Measurements from ENCODE around the gene BRME1.

BRME1 gene

DNA sequence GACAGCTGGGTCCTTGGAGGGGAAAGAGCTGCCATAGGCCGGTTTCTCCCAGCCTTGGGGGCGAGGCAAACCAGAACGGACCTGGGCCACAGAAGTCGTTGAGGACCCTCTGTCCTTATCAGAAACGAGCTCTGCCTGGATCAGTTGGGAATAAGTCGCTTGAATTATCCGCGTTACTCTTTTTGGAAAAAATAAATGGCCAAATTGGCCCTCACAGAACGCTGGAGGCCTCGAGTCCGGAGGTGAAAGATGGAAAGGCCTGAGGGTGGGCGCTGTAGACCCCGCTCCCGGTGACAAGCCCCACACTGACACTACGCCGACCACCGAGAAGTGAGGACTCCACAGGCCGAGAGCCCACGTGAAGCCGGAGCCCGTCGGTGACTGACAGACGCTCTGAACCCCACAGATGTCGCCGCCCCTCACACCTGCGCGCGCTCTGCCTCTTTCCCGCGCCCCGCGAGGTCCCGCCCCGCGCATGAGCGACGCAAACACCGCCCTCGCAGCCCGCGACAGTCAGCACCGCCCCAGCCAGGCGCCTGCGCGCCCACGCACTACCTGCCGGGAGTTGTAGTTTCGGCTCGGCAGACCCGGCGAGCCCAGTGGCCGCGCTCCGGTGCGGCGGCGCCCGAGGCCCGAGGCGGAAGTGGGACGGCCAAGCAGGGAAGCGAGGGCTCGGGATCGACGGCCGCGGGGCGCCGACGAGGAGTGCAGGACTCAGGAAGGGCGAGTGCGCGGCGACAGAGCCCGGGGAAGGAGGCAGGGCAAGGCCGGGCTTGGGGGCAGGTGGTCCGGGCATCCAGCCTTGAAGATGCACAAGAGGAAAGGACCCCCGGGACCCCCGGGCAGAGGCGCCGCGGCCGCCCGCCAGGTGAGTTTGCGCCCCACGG is at the start of gene BRME1, which contains the start of gene CC2D1A:
Gene BRME1, minus strand, starts transcription at position 484 of the 887 bp plus-strand sequence. CDS start 1,225 bp downstream, outside the sequence.
Gene CC2D1A, plus strand, starts transcription at position 568 of the 887 bp plus-strand sequence. Its CDS starts 241 bp downstream, at position 809.
- peak; percentile 68 for DNase-seq

GRCh38 chr19:13954185-13954584 is 48.3 kb upstream of the BRME1 start:
- DNase-seq: no peak

DNA sequence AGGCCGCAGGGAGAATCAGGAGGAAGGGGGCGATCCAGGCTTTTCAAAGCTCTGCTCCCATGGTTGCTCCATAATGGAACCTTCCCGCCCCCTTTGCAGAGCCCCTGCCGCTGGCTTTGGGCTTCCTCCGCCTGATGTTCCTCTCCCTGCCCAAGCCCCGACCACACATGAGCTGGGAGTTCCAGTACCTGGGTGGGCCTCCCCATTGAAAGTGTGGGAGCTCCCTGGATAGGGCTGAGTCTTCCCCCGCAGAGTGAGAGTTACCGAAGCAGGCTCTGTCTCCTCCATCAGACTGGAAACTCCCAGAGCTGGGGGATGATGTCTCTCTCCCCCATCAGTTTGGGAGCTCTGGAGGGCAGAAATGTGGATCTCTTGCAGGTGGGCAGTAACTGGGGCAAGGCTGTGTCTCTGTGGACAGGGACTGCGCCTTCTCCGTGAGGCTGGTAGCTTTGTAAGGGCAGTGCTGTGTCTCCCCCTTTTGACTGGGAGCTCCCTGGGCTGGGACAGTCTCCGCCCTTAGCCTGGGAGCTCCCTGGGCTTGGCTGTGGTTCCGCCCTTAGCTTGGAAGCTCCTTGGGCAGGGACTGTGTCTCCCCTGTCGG is 47.1 kb upstream of the BRME1 start:
- DNase-seq: no peak

GRCh38 chr19:13952154-13952930 is 46.4 kb upstream of the BRME1 start, which contains the start of gene DCAF15:
TSS of gene DCAF15 (plus strand) at chr19:13952509. CDS start at chr19:13952513, 4 bp downstream.
- peak; percentile 98 for DNase-seq

- no peak for DNase-seq
Measured at GRCh38 chr19:13951799-13952153, 45.9 kb upstream of the BRME1 start.

DNA sequence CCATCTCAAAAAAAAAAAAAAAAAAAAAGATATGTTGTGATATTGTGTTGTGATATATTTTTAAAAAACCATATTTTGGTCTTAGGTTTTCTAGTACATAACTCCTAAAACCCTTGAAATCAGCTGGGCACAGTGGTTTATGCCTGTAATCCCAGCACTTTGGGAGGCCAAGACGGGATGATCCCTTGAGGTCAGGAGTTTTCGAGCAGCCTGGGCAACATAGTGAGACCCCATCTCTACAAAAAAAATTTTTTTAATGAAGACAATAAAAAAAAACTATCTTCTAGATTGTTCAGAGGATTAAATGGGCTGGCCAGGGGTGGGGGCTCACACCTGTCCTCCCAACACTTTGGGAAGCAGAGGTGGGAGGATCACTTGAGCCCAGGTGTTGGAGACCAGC is 45.1 kb upstream of the BRME1 start:
- DNase-seq: no peak

DNA sequence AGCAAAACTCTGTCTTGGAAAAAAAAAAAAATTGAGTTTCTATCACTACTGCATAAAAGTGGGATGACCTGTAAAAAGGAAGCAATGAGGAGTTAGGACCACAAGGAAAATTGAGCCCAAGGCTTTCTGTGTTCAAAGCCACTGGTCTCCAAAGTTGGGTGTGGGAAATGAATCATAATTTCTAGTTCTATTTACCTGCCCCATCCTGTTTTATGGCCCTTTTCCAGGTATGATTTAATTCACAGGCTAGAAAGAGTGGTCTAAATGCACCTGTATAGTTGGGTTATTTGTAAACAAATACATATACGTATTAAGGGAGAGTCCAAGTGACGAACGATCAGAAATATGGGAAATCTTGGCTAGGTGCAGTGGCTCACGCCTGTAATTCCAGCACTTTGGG is 40.5 kb upstream of the BRME1 start:
- DNase-seq: no peak

DNA sequence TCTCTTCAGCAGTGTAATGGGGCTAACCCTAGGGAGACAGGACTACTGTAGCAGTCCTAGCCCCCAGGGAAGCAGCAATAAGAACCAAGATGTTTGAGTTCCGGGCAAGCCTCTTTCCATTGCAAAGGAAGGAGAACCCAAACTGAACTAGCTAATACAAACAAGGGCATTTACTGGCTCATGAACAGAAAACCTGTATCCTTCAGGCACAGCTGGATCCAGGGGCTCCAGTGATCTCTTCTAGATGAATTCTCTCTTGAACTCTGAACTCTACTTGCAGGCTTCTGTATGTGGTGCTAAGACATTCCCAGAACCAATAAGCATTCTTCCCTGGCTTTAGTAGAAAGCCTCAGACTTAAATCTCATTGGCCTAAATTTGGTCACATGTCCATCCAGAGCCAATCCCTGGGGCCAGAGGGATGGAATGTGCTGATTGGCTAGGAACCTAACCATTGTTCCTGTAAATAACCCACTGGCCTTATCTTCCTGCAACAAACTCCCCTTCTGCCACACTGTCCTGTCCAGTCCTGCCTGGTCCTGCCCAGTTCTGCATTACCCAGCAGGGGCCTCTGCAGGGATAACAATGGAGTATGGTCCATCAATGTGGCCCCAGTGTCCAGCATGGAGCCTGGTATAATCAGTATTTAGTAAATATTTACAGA is 36.2 kb upstream of the BRME1 start:
- no peak for DNase-seq

GRCh38 chr19:13938301-13939064 is 32.6 kb upstream of the BRME1 start, which contains the start of gene PODNL1:
TSS of gene PODNL1 (minus strand) at chr19:13938417. CDS start at chr19:13938181, 236 bp downstream.
- no peak for DNase-seq

DNA sequence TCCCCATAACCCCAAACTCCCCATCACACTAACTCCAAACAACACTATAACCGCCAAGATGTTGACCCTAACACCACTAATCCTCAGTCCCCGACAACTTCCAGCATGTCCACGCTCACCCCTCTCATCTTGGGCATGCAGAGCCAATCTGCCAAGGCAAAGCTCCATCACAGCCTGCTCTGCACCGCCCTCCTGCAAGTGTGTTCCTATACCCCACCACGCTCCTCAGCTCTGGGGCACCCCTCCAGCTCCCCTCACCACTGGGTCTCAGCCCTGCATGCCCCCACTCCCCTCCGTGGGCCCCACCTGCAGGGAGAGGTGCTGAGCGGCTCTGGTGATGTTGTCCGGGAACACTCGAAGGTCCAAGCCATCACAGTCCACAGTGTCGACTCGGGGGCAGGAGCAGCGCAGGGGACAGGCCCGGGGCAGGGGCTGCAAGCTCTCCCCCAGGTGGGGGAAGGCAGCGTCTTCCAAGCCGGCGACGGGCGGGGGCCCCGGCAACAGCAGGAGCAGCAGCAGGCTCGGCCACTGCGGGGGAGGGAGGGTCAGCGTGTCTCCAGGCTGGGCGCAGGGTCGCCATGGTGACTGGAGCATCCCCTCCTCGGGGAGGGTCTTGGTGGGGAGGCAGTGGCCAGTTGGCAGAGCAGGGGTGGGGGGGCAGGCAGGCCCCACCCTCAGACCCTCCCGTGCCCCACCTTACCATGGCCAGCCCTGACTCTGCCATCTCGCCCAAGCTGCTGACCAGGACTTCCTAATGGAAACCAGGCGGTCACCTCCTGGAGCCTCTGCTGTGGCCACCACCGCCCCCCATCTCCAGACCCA is 31.8 kb upstream of the BRME1 start:
- DNase-seq: no peak

DNA sequence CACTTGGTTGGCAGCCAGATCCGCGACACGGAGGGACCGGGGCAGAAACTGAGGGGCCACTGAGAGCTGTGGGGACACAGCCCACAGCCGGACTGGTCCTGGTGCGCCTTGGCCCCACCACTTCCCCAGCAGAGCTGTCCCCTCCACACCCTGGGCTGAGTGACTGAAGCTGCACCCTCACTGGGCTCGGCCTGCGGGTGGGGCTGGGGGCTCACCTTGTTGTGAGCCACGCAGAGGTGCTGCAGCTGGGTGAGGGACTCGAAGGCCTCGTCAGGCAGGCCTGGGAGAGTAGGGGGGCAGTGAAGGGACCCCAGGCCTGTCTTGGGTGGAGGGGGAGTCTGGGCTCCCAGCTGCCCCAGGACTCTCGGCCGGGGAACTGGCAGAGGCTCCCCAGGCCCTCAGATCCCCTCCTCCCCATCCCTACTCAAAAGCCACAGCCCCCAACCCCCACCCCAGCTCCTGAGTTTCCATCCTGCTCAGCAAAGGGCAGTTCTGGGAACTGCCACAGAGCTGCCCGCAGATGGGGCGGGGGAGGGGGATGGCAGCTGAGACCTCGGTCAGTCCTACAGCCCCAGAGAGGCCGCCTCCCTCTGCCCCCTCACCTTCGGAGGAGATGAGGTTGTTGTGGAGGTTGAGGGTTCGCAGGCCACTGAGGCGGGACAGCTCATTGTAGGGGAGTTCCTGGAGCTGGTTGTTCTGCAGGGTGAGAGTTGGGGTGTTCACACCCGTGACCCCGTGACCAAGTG is 30.0 kb upstream of the BRME1 start:
- DNase-seq: no peak

DNA sequence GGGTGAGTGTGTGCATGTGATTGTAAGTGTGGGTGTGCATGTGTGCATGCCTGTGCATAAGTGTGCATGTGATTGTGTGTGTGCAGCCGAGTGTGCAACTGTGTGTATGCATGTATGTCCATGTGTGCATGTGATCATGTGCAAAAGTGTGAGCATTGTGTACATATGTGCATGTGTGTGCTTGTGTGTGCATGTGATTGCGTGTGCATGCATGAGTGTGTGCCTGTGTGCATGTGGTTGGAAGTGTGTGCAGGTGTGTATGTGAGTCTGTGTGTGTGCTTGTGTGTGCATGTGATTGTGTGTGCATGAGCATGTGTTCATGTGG is 28.8 kb upstream of the BRME1 start:
- DNase-seq: no peak

DNA sequence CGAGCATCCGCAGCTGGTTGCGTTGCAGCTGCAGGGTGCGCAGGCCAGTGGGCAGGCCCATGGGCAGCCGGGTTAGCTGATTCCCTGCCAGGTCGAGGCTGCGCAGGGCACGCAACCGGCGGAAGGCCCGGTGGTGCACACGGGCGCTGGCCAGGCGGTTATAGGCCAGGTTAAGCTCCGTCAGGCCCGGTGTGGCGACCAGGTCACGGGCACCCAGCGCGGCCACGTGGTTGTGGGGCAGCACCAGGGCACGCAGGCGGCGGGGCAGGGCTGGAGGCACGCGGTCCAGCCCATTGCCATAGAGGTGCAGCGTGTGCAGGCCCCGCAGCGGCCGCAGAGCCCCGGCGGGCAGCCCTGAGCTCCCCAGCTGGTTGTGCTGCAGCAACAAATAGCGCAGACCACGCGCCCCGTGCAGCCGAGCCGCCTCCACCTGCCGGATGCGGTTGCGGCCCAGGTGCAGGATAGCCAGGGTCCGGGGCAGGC is 27.0 kb upstream of the BRME1 start:
- DNase-seq: no peak

GRCh38 chr19:13932149-13932637 is 26.3 kb upstream of the BRME1 start:
- no peak for DNase-seq

DNA sequence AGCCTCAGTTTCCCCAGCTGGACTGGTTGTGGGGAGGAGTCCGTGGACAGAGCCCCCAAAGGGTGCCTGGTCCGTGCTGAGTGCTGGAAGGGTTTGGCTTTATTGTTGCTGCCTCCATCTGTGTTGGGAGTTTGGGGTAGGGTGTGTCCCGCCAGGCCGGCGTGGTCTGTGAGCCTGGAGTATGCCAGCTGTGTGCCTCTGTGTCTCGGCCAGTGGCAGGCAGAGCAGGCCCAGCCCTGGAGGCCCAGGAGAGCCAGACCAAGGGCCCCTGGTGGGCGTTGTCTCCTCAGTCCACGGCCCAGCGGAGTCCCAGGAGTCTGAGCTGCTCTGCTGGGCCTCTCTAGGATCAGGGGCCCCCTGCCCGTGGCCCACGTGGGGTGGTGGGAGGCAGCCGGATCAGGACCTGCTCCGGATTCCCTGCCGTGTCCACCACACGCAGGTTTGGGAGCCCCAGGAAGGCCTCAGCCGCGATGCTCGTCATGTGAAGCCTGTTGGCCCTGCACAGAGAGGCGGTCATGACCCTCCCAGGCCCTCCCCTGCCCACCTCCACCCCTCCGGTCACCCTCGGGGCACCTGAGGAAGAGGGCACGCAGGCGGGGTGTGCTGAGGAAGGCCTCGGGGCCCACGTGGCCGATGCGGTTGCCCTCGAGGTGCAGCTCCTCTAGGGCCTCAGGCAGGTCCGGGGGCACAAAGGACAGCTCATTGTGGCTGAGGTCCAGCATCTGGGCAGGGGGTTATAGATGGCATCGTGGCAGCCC is 25.7 kb upstream of the BRME1 start:
- DNase-seq: no peak

GRCh38 chr19:13930402-13930801 is 24.5 kb upstream of the BRME1 start:
- no peak for DNase-seq

- no peak for DNase-seq
Measured at GRCh38 chr19:13929956-13930355, 24.0 kb upstream of the BRME1 start.

DNA sequence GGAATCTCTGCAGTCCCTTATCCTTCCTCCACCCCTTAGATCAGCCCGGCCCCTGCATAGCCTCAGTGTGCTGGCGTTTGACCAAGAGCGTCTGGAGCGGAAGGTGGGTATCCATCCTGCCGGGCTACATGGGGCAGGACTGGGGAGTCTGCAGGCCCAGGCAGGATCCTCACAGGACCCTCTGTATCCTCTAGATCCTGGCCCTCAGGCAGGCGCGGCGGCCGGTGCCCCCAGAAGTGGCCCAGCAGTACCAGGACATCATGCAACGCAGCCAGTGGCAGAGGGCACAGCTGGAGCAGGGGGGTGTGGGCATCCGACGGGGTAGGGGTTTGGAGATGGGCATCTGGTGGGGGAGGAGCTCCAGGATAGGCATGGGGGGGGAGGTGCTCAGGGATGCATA is 23.4 kb upstream of the BRME1 start:
- no peak for DNase-seq

DNA sequence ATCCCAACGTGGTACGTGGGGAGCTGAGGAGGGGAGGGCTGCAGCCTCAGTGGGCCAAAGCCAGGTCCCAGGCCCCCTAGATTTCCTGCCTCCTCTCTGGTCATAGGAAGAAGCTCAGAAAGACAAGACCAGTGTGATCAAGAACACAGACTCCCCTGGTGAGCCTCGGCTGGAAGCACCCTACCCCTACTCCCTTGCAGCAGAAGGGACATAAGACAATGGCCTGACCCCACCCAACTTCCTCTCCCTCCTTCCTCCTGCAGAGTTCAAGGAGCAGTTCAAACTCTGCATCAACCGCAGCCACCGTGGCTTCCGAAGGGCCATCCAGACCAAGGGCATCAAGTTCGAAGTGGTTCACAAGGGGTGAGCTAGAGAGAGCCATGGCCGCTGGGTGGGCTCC is 20.8 kb upstream of the BRME1 start:
- DNase-seq: no peak

Data from GOT3 (cell line).